OCI-LY7 (cell line): ENCODE results near the gene DSCAM. TPM values are rescaled to one million over a fixed set of nuclear protein-coding genes. Genes with fewer than 3 reads are reported as not detected.

Experiments
- BruUV-seq: library from RNA; stranded (reverse); fragments of 400-500 nt; replicated peaks from 2 replicates; lab custom pipeline; 2021; lab: Mats Ljungman, UMichigan
- CTCF ChIA-PET: fragments of 300-600 bp; sonication (Branson Sonifier 250); formaldehyde crosslinking; loops from one replicate; lab custom pipeline; 2022; ENCODE audit warnings: antibody characterized with exemption; ENCODE audit not compliant: unreplicated experiment; lab: Charles Lee
- POLR2A ChIA-PET: fragments of 300-600 bp; sonication (Branson Sonifier 250); formaldehyde crosslinking; loops from one replicate; lab custom pipeline; 2022; ENCODE audit warnings: antibody characterized with exemption; lab: Charles Lee
- DNase-seq: peaks from one replicate; pipeline ENCODE4 v3.0.0-alpha.2; 2015; ENCODE audit warnings: low spot score
- H2AFZ ChIP-seq: fragments of 200-600 bp; sonication (generic), shearing (Covaris generic); 2 replicates; pipeline ENCODE4 v1.6.1; 2014; ENCODE audit warnings: mild to moderate bottlenecking, antibody characterized with exemption, low read length, moderate library complexity
- H3K27ac ChIP-seq: fragments of 200-600 bp; sonication (generic); 2 replicates; pipeline ENCODE4 v1.5.1; 2014; ENCODE audit warnings: mixed run types, low read depth, mild to moderate bottlenecking, moderate library complexity, low read length, inconsistent platforms; ENCODE audit not compliant: poor library complexity, severe bottlenecking
- H3K36me3 ChIP-seq: fragments of 200-600 bp; sonication (generic); 2 replicates; pipeline ENCODE4 v1.6.1; 2014; ENCODE audit warnings: mild to moderate bottlenecking, antibody characterized with exemption, low read length, moderate library complexity, mixed read lengths; ENCODE audit not compliant: insufficient read depth
- H3K4me1 ChIP-seq: fragments of 200-600 bp; sonication (generic); 2 replicates; pipeline ENCODE4 v1.5.1; 2014; ENCODE audit warnings: mild to moderate bottlenecking, low read length; ENCODE audit not compliant: insufficient read depth, poor library complexity, severe bottlenecking
- H3K4me2 ChIP-seq: fragments of 200-600 bp; sonication (generic); 2 replicates; pipeline ENCODE4 v1.6.1; 2014; ENCODE audit warnings: mild to moderate bottlenecking, low read length
- H3K4me3 ChIP-seq: fragments of 200-600 bp; sonication (generic); 2 replicates; pipeline ENCODE4 v1.5.1; 2014; ENCODE audit warnings: mild to moderate bottlenecking, low read depth, low read length; ENCODE audit not compliant: poor library complexity, severe bottlenecking
- H3K79me2 ChIP-seq: fragments of 200-600 bp; sonication (generic); 2 replicates; pipeline ENCODE4 v1.6.1; 2016; ENCODE audit warnings: low read depth, mild to moderate bottlenecking, low read length, moderate library complexity, mixed read lengths; ENCODE audit not compliant: insufficient read depth
- H3K9me2 ChIP-seq: fragments of 200-600 bp; sonication (generic); 2 replicates; pipeline ENCODE4 v1.6.1; 2016; ENCODE audit warnings: mild to moderate bottlenecking, low read length, mixed read lengths; ENCODE audit not compliant: insufficient read depth
- H3K9me3 ChIP-seq: fragments of 200-600 bp; sonication (generic); 2 replicates; pipeline ENCODE4 v1.6.1; 2014; ENCODE audit warnings: mild to moderate bottlenecking, mixed run types, low read length, mixed read lengths
- H4K20me1 ChIP-seq: fragments of 200-600 bp; sonication (generic); 2 replicates; pipeline ENCODE4 v1.6.1; 2014; ENCODE audit warnings: mild to moderate bottlenecking, antibody characterized with exemption, low read length, moderate library complexity, mixed read lengths; ENCODE audit not compliant: insufficient read depth
- EZH2phosphoT487 ChIP-seq: fragments of 200-600 bp; sonication (generic); IDR thresholded peaks from 2 replicates; pipeline ENCODE4 v1.6.1; 2018; ENCODE audit warnings: low read depth, borderline replicate concordance, mild to moderate bottlenecking, mixed run types, antibody characterized with exemption, low read length, moderate library complexity, mixed read lengths
- intact Hi-C: fragments of 100-400 bp; cut with micrococcal nuclease; formaldehyde crosslinking; loops from one replicate; pipeline ENCODE4 v1.10.0; 2022; ENCODE audit not compliant: unreplicated experiment
- microRNA-seq: library from miRNA; unstranded; fragments of <30 nt; microRNA quantifications from one replicate; pipeline ENCODE4 v1.2.0, GENCODE V29; 2022; ENCODE audit warnings: borderline replicate concordance
- small RNA-seq: library from RNA; depleted of rRNA; stranded (forward); fragments of <200 nt; gene quantifications from one replicate; pipeline ENCODE3, GENCODE V24; 2014
- total RNA-seq, 2 experiments: library from RNA; depleted of rRNA in 1 of 2; stranded (reverse); fragments of >200 nt in 1 of 2; shearing (Covaris generic) in 1 of 2; gene quantifications; 2 replicates each; pipeline ENCODE4 v1.2.3, GENCODE V29; 2014 to 2022
- TF ChIP-seq, protein P1 (sequence below): fragments of 200-600 bp; sonication (generic); conservative IDR thresholded peaks from 2 replicates; pipeline ENCODE4 v1.5.1; 2014; ENCODE audit warnings: mild to moderate bottlenecking, antibody characterized with exemption, low read length, moderate library complexity, mixed read lengths

The DSCAM gene
- total RNA-seq, 2 experiments from 2014 or later, result not detected

DNA sequence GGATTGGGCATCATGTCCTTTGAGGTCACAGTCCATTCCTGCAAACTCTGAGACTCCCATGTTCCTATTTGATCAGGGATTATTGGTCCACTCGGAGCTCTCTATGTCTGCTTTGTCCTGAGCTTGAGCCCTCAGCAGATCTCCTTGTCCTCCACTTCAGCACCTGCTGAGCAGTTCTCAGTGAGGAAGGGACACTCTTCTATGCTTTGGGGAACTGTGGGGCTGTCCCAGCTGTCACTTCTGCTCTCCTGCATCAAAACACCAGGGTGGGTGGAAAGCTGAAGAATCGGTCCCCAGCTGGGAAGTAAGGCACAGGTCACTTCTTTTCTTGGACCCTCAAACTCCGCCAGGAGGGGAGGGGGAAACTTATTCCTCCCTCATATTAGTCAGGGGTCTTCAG is 880.2 kb downstream of the DSCAM start:
- DNase-seq, result no peak
- no peak overlapping the region for H3K27ac ChIP-seq
- no peaks in the 10 kb centered on the region for H3K36me3 ChIP-seq
- no peaks in the 10 kb centered on the region for H3K4me1 ChIP-seq
- H3K4me3 ChIP-seq, result no peak overlapping the region
- CTCF ChIA-PET, result no interaction called here
- H3K79me2 ChIP-seq, result no peaks in the 10 kb centered on the region
- no peak for TF ChIP-seq EZH2phosphoT487
- TF ChIP-seq, protein P1, sequence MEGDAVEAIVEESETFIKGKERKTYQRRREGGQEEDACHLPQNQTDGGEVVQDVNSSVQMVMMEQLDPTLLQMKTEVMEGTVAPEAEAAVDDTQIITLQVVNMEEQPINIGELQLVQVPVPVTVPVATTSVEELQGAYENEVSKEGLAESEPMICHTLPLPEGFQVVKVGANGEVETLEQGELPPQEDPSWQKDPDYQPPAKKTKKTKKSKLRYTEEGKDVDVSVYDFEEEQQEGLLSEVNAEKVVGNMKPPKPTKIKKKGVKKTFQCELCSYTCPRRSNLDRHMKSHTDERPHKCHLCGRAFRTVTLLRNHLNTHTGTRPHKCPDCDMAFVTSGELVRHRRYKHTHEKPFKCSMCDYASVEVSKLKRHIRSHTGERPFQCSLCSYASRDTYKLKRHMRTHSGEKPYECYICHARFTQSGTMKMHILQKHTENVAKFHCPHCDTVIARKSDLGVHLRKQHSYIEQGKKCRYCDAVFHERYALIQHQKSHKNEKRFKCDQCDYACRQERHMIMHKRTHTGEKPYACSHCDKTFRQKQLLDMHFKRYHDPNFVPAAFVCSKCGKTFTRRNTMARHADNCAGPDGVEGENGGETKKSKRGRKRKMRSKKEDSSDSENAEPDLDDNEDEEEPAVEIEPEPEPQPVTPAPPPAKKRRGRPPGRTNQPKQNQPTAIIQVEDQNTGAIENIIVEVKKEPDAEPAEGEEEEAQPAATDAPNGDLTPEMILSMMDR, result no peak
- H4K20me1 ChIP-seq, result no peaks in the 10 kb centered on the region
- H3K9me3 ChIP-seq, result no peaks in the 10 kb centered on the region
- intact Hi-C loops, result no loop called here
- BruUV-seq, result no TSS peak
- POLR2A ChIA-PET, result interaction anchor here (1.5 kb wide), 1 partner anchor 19 kb away, joined by 3 read pairs; no protein-coding TSS in a partner anchor
- no peak overlapping the region for H3K4me2 ChIP-seq
- H2AFZ ChIP-seq, result no peak overlapping the region
- no peaks in the 10 kb centered on the region for H3K9me2 ChIP-seq

DNA sequence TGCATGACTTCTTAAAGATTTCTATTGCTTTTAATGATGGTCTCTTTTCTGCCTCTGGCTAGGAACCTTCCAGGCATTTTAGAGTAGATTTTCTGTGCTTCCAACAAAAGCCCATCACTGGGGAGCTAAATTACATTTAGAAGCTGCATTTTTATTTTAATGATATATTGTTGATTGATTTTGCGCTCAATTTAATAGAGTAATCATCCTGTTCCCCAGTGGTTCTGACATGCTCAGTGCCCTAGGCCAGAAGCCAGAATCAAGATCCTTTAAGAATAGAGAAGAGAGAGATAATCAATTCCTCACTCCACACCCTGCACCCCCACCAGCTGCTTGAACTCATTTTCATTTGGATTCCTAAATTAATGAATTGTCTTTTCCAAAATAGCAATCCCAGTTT is 881.9 kb downstream of the DSCAM start:
- Histone ChIP-seq H3K27ac (no peak overlapping the region), H3K9me3 (no peaks in the 10 kb centered on the region), H3K9me2 (no peaks in the 10 kb centered on the region), H3K4me1 (no peaks in the 10 kb centered on the region), H3K4me2 (no peak overlapping the region), H3K36me3 (no peaks in the 10 kb centered on the region), H3K79me2 (no peaks in the 10 kb centered on the region), H2AFZ (no peak overlapping the region), H3K4me3 (no peak overlapping the region), H4K20me1 (no peaks in the 10 kb centered on the region)
- DNase-seq, result no peak
- ChIA-PET POLR2A (no interaction called here), CTCF (no interaction called here)
- no TSS peak for BruUV-seq
- no peak for TF ChIP-seq EZH2phosphoT487
- TF ChIP-seq, protein P1, result no peak
- intact Hi-C loops, result no loop called here

DNA sequence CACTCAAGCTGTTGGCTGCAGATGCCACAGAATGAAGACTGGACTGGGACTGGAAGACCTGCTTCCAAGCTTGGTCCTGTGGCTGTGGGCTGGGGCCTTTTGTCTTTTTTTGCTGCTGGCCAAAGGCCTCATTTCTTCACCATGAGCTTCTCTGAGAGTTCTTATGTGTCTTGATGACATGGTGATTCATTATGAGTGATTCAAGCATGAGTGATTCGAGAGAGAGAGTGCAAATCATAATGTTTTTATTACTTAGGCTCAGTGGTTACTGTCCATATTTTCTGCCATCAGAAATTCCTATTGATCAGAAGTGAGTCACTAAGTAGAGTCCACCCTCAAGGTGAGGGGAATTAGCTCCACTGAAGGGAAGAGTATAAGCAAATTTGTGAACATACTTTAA is 885.7 kb downstream of the DSCAM start:
- Histone ChIP-seq H3K79me2 (no peaks in the 10 kb centered on the region), H4K20me1 (no peaks in the 10 kb centered on the region), H2AFZ (no peak overlapping the region), H3K36me3 (no peaks in the 10 kb centered on the region), H3K27ac (no peak overlapping the region), H3K9me2 (no peaks in the 10 kb centered on the region), H3K9me3 (no peaks in the 10 kb centered on the region), H3K4me3 (no peak overlapping the region), H3K4me2 (no peak overlapping the region), H3K4me1 (no peaks in the 10 kb centered on the region)
- ChIA-PET CTCF (no interaction called here), POLR2A (no interaction called here)
- BruUV-seq, result no TSS peak
- intact Hi-C loops, result no loop called here
- TF ChIP-seq, protein P1, result no peak
- no peak for TF ChIP-seq EZH2phosphoT487
- DNase-seq, result no peak

Small RNA genes lying within 50 kb of the gene (microRNA-seq; reads per million reads assigned to microRNA genes)
- not detected for gene MIR4760

Small RNA genes lying within 50 kb of the gene (small RNA-seq; reads per million reads assigned to genes)
- gene MIR4760 (not detected), gene RF00432 (not detected)
